GM23338 (cell line): ENCODE measurements around the gene SLC25A42. TPM values are rescaled to one million over a fixed set of nuclear protein-coding genes. Genes with fewer than 3 reads are reported as not detected.

Source experiments
- ATAC-seq: fragments of 200-7000 bp; cut with Tn5 transposase; 3 replicates; pipeline ENCODE4 v1.9.1; 2020
- DNase-seq: peaks from one replicate; pipeline ENCODE4 v3.0.0-alpha.2; 2015; ENCODE audit warnings: low spot score
- H2AFZ ChIP-seq: fragments of 200-600 bp; sonication (generic); 2 replicates; pipeline ENCODE4 v1.8.0; 2016; ENCODE audit warnings: antibody characterized with exemption, mild to moderate bottlenecking, moderate library complexity
- H3F3A ChIP-seq: fragments of 200-600 bp; sonication (generic); replicated peaks from 2 replicates; pipeline ENCODE4 v1.8.0; 2017; ENCODE audit warnings: antibody characterized with exemption, mixed run types, low read depth
- H3K27ac ChIP-seq: fragments of 200-600 bp; sonication (generic); 2 replicates; pipeline ENCODE4 v1.6.1; 2016; ENCODE audit warnings: low read depth
- H3K27me3 ChIP-seq: fragments of 200-600 bp; sonication (generic); 2 replicates; pipeline ENCODE4 v1.8.0; 2016; ENCODE audit warnings: mild to moderate bottlenecking, mixed run types, moderate library complexity; ENCODE audit not compliant: insufficient read depth
- H3K36me3 ChIP-seq: fragments of 200-600 bp; sonication (generic); 2 replicates; pipeline ENCODE4 v1.8.0; 2016; ENCODE audit warnings: mild to moderate bottlenecking; ENCODE audit not compliant: insufficient read depth
- H3K4me1 ChIP-seq: fragments of 200-600 bp; sonication (generic); 2 replicates; pipeline ENCODE4 v1.8.0; 2016; ENCODE audit warnings: mild to moderate bottlenecking, moderate library complexity; ENCODE audit not compliant: insufficient read depth
- H3K4me2 ChIP-seq: fragments of 200-600 bp; sonication (generic); 2 replicates; pipeline ENCODE4 v1.7.1; 2017; ENCODE audit warnings: mixed run types
- H3K4me3 ChIP-seq: fragments of 200-600 bp; sonication (generic); 2 replicates; pipeline ENCODE4 v1.6.1; 2016; ENCODE audit warnings: mixed run types
- H3K79me2 ChIP-seq: fragments of 200-600 bp; sonication (generic); replicated peaks from 2 replicates; pipeline ENCODE4 v1.8.0; 2017; ENCODE audit warnings: mild to moderate bottlenecking; ENCODE audit not compliant: insufficient read depth
- H3K9me2 ChIP-seq: fragments of 200-600 bp; sonication (generic); 2 replicates; pipeline ENCODE4 v1.8.0; 2017; ENCODE audit not compliant: insufficient read depth
- H4K20me1 ChIP-seq: fragments of 200-600 bp; sonication (generic); replicated peaks from 2 replicates; pipeline ENCODE4 v1.8.0; 2017; ENCODE audit warnings: mild to moderate bottlenecking; ENCODE audit not compliant: insufficient read depth
- H3K27ac Mint-ChIP-seq: 2 replicates; pipeline ENCODE4 v1.8.0; 2020; ENCODE audit warnings: inconsistent platforms, mild to moderate bottlenecking, moderate library complexity, mixed read lengths
- H3K27me3 Mint-ChIP-seq: 3 replicates; pipeline ENCODE4 v1.8.0; 2022; ENCODE audit warnings: low read depth, mild to moderate bottlenecking, moderate library complexity, mixed read lengths, inconsistent platforms; ENCODE audit not compliant: insufficient read depth, poor library complexity
- H3K36me3 Mint-ChIP-seq: 3 replicates; pipeline ENCODE4 v1.8.0; 2021; ENCODE audit warnings: low read depth, mild to moderate bottlenecking, inconsistent platforms, moderate library complexity, mixed read lengths
- H3K4me1 Mint-ChIP-seq: 3 replicates; pipeline ENCODE4 v1.8.0; 2020; ENCODE audit warnings: mild to moderate bottlenecking, inconsistent platforms, mixed read lengths
- H3K4me3 Mint-ChIP-seq: 3 replicates; pipeline ENCODE4 v1.8.0; 2021; ENCODE audit warnings: moderate library complexity, mild to moderate bottlenecking, inconsistent platforms, mixed read lengths
- H3K9me3 Mint-ChIP-seq: 3 replicates; pipeline ENCODE4 v1.8.0; 2020; ENCODE audit warnings: moderate library complexity, mild to moderate bottlenecking, inconsistent platforms, mixed read lengths
- CTCF ChIP-seq, 2 experiments: fragments of 200-600 bp in 1 of 2; sonication (generic) in 1 of 2; conservative IDR thresholded peaks; 2 replicates each; pipeline versions ENCODE4 v1.5.1 to v1.6.1; 2016 to 2017; ENCODE audit warnings: antibody characterized with exemption in 2 of 2, low read depth in 2 of 2, mild to moderate bottlenecking in 2 of 2, moderate library complexity in 1 of 2
- ETS1 ChIP-seq: IDR thresholded peaks from 2 replicates; pipeline ENCODE4 v1.6.1; 2016; ENCODE audit warnings: antibody characterized with exemption
- EZH2 ChIP-seq: fragments of 200-600 bp; sonication (generic); IDR thresholded peaks from one replicate; pipeline ENCODE4 v1.8.0; 2017; ENCODE audit warnings: antibody characterized with exemption, mild to moderate bottlenecking, low read depth; ENCODE audit not compliant: unreplicated experiment
- JUNB ChIP-seq: IDR thresholded peaks from one replicate; pipeline ENCODE4 v1.6.1; 2016; ENCODE audit warnings: antibody characterized with exemption; ENCODE audit not compliant: unreplicated experiment
- NANOG ChIP-seq: IDR thresholded peaks from 2 replicates; pipeline ENCODE4 v1.6.1; 2016; ENCODE audit warnings: antibody characterized with exemption, borderline replicate concordance
- POLR2AphosphoS5 ChIP-seq: IDR thresholded peaks from 2 replicates; pipeline ENCODE4 v1.6.1; 2016; ENCODE audit warnings: antibody characterized with exemption, low read depth
- ZNF114 ChIP-seq: fragments of 250-450 bp; sonication (Bioruptor Pico); IDR thresholded peaks from 2 replicates; pipeline ENCODE4 v1.5.0; 2020; ENCODE audit warnings: mild to moderate bottlenecking, moderate library complexity
- ZNF331 ChIP-seq: fragments of 250-450 bp; sonication (Bioruptor Pico); IDR thresholded peaks from 2 replicates; pipeline ENCODE4 v1.5.0; 2020; ENCODE audit warnings: low read depth, mild to moderate bottlenecking, moderate library complexity
- ZNF462 ChIP-seq: fragments of 250-450 bp; sonication (Bioruptor Pico); IDR thresholded peaks from 2 replicates; pipeline ENCODE4 v1.5.0; 2020; ENCODE audit warnings: mild to moderate bottlenecking, moderate library complexity
- polyA plus RNA-seq: library from polyadenylated mRNA; unstranded; fragments of >200 nt; fragmentation: Nextera tagmentation; extraction: Ambion mirVana; gene quantifications from 2 replicates; pipeline ENCODE4 v1.2.1, GENCODE V29; 2016
- total RNA-seq: library from RNA; depleted of rRNA; stranded (reverse); fragments of >200 nt; shearing (Covaris generic); gene quantifications from 2 replicates; pipeline ENCODE4 v1.2.3, GENCODE V29; 2014

Gene SLC25A42
- total and polyA plus RNA-seq, 2 experiments from 2014 or later, result 7.3 to 7.6 TPM

GRCh38 chr19:19033426-19034203, 30.2 kb upstream of the SLC25A42 start, which contains the start of the genes ARMC6 and SUGP2:
TSS of gene ARMC6 (plus strand) at chr19:19033603. CDS start at chr19:19034210, 607 bp downstream.
TSS of gene SUGP2 (minus strand) at chr19:19033517. CDS start at chr19:19031071, 2,446 bp downstream.
- Histone ChIP-seq H3F3A (peaks cover 17% of the 10 kb centered on the region), H3K4me3 (peak within 1 kb of the TSS; percentile 91), H3K9me2 (no peaks in the 10 kb centered on the region), H3K4me2 (peak within 1 kb of the TSS; percentile 99), H3K27ac (peak within 1 kb of the TSS; percentile 96), H3K36me3 (peaks cover 41% of the 10 kb centered on the region), H3K79me2 (peaks cover 78% of the 10 kb centered on the region), H2AFZ (peak within 1 kb of the TSS; percentile 87), H3K4me1 (peaks cover 12% of the 10 kb centered on the region; the same call in 1 of the 2 replicates), H4K20me1 (peaks cover 51% of the 10 kb centered on the region), H3K27me3 (no peaks in the 10 kb centered on the region)
- H3K27me3 Mint-ChIP-seq, result peaks cover 15% of the 10 kb centered on the region
- DNase-seq, result peak; percentile 87
- ATAC-seq, result peak; percentile 73
- peaks cover 64% of the 10 kb centered on the region for H3K36me3 Mint-ChIP-seq
- H3K27ac Mint-ChIP-seq, result peak within 1 kb of the TSS; percentile 94
- TF ChIP-seq EZH2 (no peak), ZNF462 (CRISPR knock-in tag) (no peak), ZNF114 (CRISPR knock-in tag) (no peak), POLR2AphosphoS5 (peak; percentile 67), CTCF (conservative IDR thresholded peaks at IDR 0.05; ENCODE audit: low read depth in 2 of 2) (no peak), ETS1 (peak; percentile 20; the same call in 1 of the 2 replicates), JUNB (no peak), ZNF331 (CRISPR knock-in tag) (no peak), NANOG (no peak)
- peaks cover 14% of the 10 kb centered on the region for H3K4me1 Mint-ChIP-seq
- H3K4me3 Mint-ChIP-seq, result peak within 1 kb of the TSS; percentile 90
- H3K9me3 Mint-ChIP-seq, result peaks cover 16% of the 10 kb centered on the region
